Stimulated activated CD4-positive, alpha-beta T cell treated with anti-CD3 and anti-CD28 coated beads, Interleukin-1b, Interleukin-23, amount 100 ng/mL, for 1 hour (primary cell): Measurements from ENCODE around the gene CPLX1.
A peak's percentile ranks its signal among the peaks of the same experiment; 100 is the strongest.
"Not testable (repeated sequence)": the region's sequence is repeated elsewhere in the genome, so short reads cannot be mapped to it uniquely, and the experiment has no call there.

Experiments used
- DNase-seq, 2 donors: peaks; one replicate each; pipeline ENCODE4 v3.0.0-alpha.2; 2020; ENCODE audit warnings: low read depth in 2 of 2

The CPLX1 gene

DNA sequence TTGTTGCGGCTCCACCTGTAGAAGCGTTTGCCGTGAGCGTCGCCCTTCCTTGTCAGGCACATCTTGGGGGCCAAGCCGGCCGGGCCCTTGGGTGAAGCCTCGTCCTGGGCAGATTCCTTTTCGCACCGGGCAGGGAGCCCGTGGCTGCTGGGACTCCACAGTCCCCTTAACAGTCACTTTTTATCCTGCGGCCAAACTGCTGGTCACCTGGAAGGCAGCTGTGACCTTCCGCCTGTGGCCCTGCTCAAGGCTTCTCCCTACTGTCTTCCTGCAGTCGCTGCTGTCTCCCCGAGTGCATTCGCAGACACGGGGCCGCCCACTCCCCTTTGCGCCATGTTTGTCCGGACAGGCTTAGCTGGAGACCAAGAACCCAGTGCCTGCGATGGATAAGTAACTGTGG is 65.3 kb downstream of the CPLX1 start:
- DNase-seq, result no peak

DNA sequence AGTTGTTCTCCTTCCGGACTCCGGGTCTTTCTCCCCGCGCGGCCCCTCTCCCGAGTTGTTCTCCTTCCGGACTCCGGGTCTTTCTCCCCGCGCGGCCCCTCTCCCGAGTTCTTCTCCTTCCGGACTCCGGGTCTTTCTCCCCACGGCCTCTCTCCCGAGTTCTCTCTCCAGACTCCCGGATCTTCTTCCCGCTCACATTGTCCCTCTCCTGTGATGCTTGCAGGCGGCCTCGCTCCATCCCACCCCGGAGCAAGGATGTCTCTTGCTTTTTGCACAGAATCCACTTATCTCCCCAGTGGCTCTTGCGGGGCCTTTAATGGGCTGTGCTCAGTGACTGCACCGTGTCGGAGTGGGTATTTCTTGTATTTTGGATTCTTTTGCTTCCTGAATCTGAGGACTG is 66.1 kb downstream of the CPLX1 start:
- not testable (repeated sequence) for DNase-seq

DNA sequence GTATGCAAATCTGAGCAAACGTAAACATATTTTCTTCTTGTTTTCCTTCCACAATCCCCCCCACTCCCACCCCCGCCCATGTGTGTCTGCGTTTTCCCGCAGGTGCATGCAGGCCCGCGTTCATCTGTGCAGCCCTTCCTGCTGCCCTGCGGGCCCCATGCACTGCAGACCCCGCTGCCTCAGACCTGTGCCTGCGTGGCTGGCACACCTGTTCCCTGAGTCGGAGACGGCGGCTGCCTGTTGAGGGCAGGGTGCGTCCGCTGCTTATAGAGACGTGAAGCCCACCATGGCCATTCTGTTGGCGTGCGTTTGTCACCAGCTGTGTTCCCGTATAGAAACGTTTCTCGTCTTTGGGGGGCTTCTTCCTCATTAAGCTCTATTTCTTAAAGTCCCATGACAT is 68.8 kb downstream of the CPLX1 start:
- DNase-seq, result no peak

DNA sequence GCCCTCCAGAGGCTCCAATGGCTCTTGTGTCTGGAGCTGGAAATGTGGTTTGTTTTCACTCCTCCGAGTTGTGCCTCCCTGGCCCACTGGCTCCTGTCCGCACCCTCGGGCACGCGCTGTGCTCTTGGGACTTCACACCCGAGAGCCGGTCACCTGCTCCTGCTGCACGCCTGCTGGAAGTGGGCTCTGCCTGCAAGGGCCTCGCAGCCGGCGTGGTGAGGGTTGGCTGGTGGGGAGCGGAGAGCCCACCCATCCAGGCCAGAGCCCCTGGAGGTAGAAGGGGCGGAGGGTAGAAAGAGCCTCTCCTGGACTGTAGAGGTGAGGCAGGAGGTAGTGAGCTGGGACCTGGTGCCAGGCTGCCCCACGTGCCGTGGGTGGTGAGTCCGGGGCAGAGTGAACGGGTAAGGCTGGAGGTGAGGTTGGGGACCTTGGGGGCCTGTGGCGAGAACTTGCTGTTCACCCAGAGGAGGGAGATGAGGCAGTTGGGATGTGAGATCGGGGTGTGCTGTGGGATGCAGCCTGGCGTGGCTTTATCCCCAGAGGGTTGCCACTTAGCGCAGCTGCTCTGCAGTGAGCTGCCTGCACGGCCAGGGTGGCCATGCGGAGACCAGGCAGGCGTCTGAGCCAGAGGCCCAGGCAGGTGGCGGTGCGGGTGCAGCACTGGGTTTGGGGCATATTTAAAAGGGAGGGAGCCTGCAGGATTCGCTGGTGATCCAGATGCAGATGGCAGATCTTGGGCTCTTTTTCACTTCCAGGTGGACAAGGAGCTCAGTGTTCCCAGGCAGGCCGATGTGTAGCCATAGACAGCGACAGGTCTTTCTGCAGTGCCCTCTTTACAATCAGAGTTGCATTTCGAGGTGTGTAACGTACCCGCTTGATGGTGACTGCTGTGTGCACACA is 71.5 kb downstream of the CPLX1 start:
- no peak for DNase-seq

DNA sequence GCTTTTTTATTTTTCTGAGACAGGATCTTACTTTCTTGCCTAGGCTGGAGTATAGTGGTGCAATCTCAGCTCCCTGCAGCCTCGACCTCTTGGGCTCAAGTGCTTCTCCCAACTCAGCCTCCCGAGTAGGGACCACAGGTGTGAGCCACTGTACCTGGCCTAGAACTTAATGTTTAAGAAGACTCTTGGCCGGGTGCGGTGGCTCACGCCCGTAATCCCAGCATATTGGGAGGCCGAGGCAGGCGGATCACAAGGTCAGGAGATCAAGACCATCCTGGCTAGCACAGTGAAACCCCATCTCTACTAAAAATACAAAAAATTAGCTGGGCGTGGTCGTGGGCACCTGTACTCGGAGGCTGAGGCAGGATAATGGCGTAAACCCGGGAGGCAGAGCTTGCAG is 72.7 kb downstream of the CPLX1 start:
- not testable (repeated sequence) for DNase-seq

DNA sequence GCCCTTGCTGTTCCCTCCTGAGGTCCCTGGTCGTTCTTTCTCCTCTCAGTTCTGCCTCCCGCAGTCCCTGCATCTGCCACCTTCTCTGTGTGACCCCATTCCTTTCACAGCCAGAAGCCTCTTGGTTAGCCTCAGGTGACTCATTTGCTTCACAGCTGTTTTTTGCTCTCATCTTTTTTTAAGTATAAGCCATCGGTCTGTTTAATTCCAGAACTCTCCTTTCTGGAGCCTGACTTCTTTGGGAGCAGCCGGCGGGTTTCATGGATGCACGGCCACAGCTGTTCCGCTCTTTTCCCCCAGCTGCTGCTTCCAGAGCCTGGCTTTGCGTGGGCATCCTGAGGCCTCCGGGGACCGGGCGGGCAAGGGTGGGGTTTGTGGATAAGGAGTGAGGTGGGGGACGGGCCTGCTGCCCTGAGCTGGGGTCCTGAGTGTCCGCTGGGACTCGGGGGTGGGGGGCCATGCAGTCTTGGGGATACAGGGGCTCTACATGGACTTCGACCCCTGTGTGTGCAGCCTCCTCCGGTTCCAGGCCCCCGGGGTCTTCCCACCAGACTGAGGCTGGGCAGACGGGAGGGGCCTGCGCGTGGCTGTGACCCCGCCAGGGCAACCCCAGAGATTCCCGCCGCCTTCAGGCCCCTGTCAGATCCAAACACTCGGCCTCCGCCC is 73.6 kb downstream of the CPLX1 start:
- no peak for DNase-seq

DNA sequence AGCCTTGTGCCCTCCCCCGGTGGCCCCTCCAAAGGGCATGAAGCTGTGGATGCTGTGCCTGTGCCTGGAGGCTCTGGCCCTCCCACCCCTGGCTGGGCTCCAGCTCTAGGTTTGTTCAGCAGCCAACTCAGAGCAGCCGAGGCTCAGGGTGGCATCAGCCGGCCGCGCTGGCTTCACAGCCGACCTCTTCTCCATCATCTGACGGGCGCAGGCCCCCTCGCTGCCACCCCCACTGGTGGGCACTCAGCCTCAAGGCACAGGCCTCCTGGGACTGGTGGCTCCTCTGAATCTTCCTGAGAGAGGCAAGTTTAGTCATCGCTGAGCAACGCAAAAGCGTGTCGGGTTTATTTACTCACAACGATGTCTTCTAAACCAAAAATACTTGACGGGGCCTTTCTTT is 74.3 kb downstream of the CPLX1 start:
- no peak for DNase-seq

DNA sequence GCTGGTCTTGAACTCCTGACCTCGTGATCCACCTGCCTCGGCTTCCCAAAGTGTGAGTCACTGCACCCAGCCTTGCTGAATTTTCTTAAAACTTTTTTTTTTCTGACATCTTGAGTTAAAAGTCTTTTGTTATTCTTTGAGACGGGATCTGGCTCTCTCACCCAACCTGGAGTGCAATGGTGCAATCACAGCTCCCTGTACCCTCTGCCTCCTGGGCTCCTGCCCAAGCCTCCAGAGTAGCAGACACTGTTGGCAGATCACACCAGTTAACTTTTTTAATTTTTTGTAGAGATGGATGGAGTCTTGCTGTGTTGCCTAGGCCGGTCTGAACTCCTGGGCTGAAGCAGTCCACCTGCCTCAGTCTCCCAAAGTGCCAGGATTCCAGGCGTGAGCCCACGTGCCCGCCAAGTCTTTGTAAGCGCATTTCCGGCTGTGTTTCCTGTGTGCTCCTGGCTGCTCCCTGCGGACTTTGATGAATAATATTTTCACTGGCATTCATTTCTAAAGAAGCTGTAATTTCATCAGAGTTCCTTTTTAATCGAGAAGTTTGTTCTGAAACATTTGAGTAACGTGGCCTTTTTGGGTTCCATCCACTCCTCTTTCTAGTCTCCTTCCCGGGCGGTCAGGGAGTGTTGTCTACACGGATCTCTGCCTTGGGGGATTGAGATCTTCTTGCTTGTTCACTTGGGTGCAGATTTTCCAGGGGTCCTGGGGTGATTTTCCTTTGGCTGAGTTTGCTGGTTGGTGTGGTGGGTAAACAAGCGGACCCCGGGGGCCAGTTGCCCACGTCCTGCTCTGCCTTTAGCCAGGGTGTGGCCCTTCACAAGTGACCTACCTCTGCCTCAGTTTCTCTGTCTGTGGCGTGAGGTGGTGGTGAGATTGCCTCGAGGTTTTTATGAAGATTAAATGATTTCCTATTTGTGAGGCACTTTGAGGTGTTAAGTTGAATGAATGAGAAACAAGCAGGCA is 75.9 kb downstream of the CPLX1 start:
- no peak for DNase-seq

DNA sequence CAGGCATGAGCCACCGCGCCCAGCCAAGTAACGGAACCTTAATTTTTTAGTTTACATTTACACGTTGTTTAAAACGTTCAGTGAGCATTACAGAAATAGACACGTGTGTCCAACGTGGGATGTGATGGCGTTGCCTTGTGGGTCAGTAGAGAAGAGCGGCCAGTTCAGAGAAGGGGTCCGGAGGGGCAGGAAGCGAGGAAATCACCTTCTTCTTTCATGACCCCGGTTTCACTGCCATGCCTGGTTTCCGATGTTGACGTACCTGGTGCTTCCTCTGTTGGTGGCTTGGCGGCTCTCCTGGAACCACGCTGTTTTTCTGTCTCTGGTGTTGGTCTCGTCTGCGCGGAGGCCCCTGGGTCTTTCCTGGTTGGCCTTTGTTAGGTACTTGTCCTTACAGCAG is 77.5 kb downstream of the CPLX1 start:
- DNase-seq, result no peak

DNA sequence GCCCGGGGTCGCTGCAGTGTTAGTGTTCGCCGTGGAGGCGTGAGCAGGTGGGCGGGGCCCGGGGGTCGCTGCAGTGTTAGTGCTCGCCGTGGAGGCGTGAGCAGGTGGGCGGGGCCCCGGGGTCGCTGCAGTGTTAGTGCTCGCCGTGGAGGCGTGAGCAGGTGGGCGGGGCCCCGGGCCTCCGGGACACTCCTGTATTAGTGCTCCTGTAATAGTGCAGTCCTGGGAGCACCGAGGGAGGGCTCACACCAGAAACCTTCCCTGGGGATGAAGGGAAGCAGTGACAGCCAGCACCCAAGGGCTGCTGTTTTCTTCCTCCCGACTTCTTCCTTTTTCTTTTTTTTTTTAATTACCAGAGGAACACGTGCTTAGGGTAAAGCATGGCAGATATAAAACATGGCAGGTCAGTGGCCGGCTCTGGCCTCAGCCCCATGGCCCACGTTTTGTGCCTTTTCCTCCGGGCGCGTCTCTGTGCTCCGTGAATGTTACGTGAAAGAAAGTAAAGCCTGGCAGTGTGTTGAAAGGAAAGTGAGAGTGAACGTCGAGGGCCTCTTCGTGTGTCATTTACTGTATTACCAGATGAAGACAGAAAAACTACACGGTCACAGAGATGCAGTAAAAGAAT is 78.3 kb downstream of the CPLX1 start:
- no peak for DNase-seq

DNA sequence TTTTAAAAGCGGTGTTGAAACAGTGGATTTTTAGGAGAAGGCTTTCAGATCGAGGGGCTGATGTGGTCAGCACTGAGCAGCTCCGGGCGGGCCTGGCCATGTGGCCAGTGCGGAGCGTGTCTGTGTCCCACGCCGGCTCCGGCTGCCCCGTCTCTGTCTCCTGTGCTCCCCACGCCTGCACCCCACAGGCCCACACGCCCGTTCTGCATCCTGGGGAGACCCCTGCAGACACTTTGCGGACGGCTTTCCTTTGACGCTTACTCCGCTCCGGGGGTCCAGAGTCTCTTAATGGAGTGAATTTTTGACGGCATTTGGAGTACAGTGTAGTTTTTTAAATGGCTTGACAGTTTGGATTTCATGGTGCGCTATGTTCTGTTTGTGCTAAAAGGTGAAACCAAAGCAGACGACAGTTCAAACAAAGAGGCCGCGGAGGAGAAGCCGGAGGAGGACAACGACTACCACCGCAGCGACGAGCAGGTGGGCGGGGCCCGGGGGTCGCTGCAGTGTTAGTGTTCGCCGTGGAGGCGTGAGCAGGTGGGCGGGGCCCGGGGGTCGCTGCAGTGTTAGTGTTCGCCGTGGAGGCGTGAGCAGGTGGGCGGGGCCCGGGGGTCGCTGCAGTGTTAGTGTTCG is 81.6 kb downstream of the CPLX1 start:
- DNase-seq, result no peak

DNA sequence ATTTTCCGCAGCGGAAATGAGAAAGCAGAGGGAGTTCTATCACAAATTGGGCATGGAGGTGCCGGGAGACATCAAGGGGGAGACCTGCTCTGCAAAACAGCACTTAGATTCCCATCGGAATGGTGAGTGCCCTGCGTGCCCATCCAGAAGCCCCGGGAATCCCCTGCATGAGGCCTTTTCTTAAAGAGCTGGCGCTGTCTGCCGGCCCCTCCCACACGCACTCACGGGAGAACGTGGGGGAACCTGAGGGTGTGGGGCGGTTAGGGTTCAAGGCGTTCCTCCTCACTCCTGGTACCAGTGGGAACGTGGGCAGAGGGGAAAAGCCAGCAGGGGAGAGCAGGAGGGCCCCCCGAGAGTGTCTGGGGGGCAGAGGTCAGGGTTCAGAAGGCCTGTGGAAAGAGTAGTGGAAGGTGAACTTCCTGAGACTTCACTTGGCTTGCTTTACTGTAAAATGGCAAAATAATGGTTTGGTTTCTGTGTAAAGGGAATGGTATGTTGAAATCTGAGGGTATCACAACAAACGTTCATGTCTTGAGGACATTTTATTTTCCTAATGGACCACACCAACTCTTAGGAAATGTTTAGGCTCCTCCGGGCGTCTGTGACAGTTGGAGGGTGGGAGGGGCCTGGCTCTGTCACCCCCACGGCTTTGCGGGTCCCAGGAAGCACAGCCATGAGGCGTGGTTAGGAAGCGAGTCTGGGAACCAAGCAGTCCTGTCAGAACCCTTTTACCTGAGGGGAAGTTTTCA is 82.3 kb downstream of the CPLX1 start:
- no peak for DNase-seq

DNA sequence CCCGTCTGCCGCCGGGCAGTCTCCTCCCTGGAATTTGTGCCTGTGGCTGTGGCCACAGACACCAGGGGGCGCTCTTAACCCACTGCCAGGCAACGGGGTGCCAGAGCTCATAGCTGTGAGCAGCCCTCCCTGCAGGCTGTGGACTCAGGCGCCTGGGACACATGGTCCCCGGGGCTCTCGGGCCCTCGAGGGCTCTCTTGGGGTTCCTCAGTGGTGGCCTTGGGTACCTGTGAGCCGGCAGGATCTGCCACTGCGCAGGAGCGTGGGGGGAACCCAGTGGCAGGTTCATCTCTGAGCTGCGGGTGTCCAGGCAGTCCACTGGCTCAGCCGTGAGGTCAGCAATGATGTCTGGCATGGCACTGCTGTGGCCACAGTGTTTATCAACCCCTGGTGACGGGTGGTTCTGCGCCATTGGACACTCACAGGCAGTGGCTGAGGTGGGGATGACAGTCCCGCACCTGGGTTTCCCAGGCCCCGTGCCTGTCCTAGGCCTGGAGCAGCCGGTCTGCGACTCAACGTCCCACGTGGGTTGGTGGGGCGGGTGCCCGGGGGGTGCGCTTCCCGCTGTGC is 83.1 kb downstream of the CPLX1 start:
- DNase-seq, result peak; percentile 48 to 71

DNA sequence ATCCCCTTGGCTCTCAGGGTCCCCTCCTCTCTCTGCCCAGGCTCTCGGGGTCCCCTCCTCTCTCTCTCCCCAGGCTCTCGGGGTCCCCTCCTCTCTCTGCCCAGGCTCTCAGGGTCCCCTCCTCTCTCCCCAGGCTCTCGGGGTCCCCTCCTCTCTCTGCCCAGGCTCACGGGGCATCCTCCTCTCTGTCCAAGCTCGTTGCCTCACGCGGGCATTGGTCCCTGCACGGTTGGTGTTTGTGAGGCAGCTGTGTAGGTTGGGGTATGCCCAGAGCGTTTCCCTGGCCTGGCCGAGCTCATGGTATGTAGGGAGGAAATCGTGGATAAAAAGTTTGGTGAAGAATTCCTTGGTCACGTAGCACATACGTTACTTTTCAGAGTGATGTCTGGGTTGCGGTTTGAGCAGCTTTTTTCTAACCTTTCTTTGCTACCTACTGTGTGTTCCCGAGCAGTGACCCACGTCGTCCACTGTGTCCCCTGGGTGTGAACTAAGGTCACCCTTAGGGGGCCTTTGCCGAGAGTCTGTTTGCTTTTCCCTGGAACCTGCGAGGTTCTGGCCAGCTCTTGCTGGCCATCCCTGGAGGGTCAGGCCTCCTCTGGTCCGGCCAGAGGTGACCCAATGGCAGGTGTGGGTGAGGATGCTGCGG is 83.7 kb downstream of the CPLX1 start:
- DNase-seq, result no peak

DNA sequence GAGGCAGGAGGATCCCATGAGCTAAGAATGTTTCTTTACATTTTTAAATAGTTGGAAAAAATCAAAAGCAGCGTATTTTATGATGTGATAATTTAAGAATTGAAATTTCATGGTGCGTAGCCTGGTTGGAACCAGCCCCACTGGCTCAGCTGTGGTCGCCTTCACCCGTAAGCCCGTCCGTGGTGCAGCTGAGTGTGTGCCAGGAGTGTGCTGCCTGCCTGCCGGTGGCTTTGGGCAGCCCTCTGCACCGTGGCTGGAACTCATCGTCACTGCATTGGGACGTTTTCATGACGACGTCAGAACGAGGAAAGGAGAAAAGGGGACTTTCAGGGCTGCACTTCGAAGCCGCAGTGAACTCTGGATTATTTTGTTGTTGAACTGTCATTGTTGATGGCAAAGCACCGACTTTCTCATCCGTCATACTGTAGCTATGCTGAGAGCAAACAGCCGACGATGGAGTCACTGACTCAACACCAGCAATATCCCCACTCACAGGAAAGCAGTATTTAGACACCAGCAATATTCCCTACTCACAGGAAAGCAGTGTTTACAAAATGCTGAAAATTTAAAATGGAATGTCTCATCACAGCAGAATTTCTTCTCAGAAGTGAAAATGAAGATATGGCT is 85.2 kb downstream of the CPLX1 start:
- DNase-seq, result no peak

DNA sequence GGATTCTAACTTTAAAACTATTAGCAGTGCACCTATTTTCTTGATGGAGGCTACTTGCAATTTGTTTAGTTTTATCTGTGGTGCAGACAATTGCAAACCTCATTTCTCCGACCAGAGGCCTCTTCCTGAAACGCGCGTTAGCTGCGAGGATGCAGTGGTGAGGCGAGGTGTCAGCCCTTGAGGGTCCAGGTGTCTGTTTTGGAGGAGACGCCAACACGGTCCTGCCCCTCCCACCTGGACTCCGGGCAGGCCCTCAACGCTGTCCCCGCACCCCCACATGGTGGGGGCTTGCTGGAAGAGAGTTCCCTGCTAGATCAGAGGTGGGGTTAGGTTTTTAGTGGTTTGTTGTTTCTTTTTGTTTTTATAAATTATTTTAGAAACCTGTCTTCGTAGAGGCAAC is 85.9 kb downstream of the CPLX1 start:
- no peak for DNase-seq

DNA sequence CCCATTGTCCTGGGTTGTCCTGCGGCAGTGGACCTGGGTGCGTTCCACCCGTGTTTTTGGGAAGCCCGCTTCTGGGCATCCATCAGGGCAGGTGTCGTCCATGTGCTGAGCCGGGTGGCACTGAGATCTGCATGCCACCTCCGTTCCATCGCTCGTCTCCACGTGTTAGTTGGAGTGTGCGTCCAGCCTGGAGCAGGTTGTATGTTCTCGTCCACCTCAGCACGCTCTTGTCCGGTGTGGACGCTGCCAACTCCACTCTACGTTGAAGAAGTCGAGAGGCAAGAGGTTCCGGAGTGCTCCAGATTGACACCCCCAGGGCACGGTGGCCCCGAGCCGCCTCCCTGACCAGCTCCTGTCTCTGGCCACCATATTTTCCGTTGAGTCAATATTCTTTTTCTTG is 86.4 kb downstream of the CPLX1 start:
- DNase-seq, result no peak

DNA sequence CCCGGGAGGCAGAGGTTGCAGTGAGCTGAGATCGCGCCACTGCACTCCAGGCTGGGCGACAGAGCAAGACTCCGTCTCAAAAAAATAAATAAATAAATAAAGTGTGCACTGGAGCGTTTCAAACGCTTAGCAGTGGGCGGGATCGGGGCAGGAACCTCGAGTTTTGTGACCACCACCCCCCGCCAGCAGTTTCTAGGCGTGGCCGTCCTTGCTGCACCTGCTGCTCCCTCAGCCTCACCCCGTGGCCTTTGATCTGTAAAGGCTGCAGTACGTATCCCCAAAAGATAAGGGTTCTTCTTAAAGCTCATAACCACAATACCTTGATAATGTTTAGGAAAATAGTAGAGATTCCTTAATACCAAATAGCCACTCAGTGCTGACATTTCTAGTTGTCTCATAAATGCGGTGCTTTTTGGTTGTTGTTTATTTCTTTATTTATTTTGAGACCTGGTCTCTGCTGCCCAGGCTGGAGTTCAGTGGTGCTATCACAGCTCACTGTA is 87.1 kb downstream of the CPLX1 start:
- DNase-seq, result no peak

DNA sequence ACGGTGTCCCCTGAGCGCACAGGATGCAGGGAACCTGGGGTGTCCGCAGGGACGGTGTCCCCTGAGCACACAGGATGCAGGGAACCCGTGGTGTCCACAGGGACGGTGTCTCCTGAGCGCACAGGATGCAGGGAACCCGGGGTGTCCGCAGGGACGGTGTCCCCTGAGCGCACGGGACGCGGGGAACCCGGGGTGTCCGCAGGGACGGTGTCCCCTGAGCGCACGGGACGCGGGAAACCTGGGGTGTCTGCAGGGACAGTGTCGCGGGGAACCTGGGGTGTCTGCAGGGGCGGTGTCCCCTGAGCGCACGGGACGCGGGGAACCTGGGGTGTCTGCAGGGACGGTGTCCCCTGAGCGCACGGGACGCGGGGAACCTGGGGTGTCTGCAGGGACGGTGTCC is 89.4 kb downstream of the CPLX1 start:
- not testable (repeated sequence) for DNase-seq
